ENCODE measurements around the gene CRMP1. TPM values are rescaled to one million over a fixed set of nuclear protein-coding genes. Genes with fewer than 3 reads are reported as not detected.

The CRMP1 gene
- total RNA-seq, 1 experiment from 2014 or later: not detected

- H3K27me3 Mint-ChIP-seq (ENCODE audit: insufficient read depth, unreplicated experiment): no peaks in the 10 kb centered on the region
- CTCF ChIA-PET: interaction anchor here (0.7 to 1.4 kb wide), 5 partner anchors 11 to 831 kb away, joined by 3 to 5 read pairs (median 4); no protein-coding TSS in a partner anchor
- no peaks in the 10 kb centered on the region for H3K9me3 Mint-ChIP-seq (ENCODE audit: unreplicated experiment)
- no TSS peak for BruUV-seq (replicated peaks)
- intact Hi-C loops (cut with micrococcal nuclease): no loop called here
- DNase-seq (ENCODE audit: unreplicated experiment): no peak
- TF ChIP-seq, protein P1, sequence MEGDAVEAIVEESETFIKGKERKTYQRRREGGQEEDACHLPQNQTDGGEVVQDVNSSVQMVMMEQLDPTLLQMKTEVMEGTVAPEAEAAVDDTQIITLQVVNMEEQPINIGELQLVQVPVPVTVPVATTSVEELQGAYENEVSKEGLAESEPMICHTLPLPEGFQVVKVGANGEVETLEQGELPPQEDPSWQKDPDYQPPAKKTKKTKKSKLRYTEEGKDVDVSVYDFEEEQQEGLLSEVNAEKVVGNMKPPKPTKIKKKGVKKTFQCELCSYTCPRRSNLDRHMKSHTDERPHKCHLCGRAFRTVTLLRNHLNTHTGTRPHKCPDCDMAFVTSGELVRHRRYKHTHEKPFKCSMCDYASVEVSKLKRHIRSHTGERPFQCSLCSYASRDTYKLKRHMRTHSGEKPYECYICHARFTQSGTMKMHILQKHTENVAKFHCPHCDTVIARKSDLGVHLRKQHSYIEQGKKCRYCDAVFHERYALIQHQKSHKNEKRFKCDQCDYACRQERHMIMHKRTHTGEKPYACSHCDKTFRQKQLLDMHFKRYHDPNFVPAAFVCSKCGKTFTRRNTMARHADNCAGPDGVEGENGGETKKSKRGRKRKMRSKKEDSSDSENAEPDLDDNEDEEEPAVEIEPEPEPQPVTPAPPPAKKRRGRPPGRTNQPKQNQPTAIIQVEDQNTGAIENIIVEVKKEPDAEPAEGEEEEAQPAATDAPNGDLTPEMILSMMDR (IDR thresholded peaks at IDR 0.05; ENCODE audit: unreplicated experiment): no peak
- H3K27ac Mint-ChIP-seq (ENCODE audit: low read depth, unreplicated experiment): no peak overlapping the region
- peaks cover 23% of the 10 kb centered on the region for H3K36me3 Mint-ChIP-seq (ENCODE audit: insufficient read depth, unreplicated experiment)
- H3K4me1 Mint-ChIP-seq (ENCODE audit: insufficient read depth, unreplicated experiment): no peaks in the 10 kb centered on the region
- no peak overlapping the region for H3K4me3 Mint-ChIP-seq (ENCODE audit: unreplicated experiment)
- POLR2A ChIA-PET: interaction anchor here (0.6 to 0.7 kb wide), 2 partner anchors 15 to 23 kb away, joined by 3 read pairs; no protein-coding TSS in a partner anchor
Observed at GRCh38 chr4:5825321-5826041, 67.4 kb downstream of the CRMP1 start.

GRCh38 chr4:5824635-5825034 lies 68.3 kb downstream of the CRMP1 start:
- Mint-ChIP-seq H3K4me3 (ENCODE audit: unreplicated experiment) (no peak overlapping the region), H3K27ac (ENCODE audit: low read depth, unreplicated experiment) (no peak overlapping the region), H3K9me3 (ENCODE audit: unreplicated experiment) (no peaks in the 10 kb centered on the region), H3K27me3 (ENCODE audit: insufficient read depth, unreplicated experiment) (no peaks in the 10 kb centered on the region), H3K4me1 (ENCODE audit: insufficient read depth, unreplicated experiment) (no peaks in the 10 kb centered on the region), H3K36me3 (ENCODE audit: insufficient read depth, unreplicated experiment) (peaks cover 31% of the 10 kb centered on the region)
- peak; percentile 47 for DNase-seq (ENCODE audit: unreplicated experiment)
- intact Hi-C loops (cut with micrococcal nuclease): no loop called here
- POLR2A ChIA-PET: no interaction called here
- CTCF ChIA-PET: interaction anchor here (0.6 to 1.5 kb wide), 8 partner anchors 12 to 831 kb away, joined by 3 to 5 read pairs (median 4); no protein-coding TSS in a partner anchor
- TF ChIP-seq, protein P1 (IDR thresholded peaks at IDR 0.05; ENCODE audit: unreplicated experiment): peak; percentile 41
- BruUV-seq (replicated peaks): no TSS peak

GRCh38 chr4:5824227-5824626 lies 68.7 kb downstream of the CRMP1 start:
- Mint-ChIP-seq H3K36me3 (ENCODE audit: insufficient read depth, unreplicated experiment) (peaks cover 31% of the 10 kb centered on the region), H3K4me3 (ENCODE audit: unreplicated experiment) (no peak overlapping the region), H3K27me3 (ENCODE audit: insufficient read depth, unreplicated experiment) (no peaks in the 10 kb centered on the region), H3K27ac (ENCODE audit: low read depth, unreplicated experiment) (no peak overlapping the region), H3K4me1 (ENCODE audit: insufficient read depth, unreplicated experiment) (no peaks in the 10 kb centered on the region), H3K9me3 (ENCODE audit: unreplicated experiment) (no peaks in the 10 kb centered on the region)
- POLR2A ChIA-PET: no interaction called here
- no TSS peak for BruUV-seq (replicated peaks)
- no peak for DNase-seq (ENCODE audit: unreplicated experiment)
- intact Hi-C loops (cut with micrococcal nuclease): no loop called here
- TF ChIP-seq, protein P1 (IDR thresholded peaks at IDR 0.05; ENCODE audit: unreplicated experiment): no peak
- CTCF ChIA-PET: interaction anchor here (0.6 to 1.5 kb wide), 9 partner anchors 12 to 567 kb away, joined by 3 to 5 read pairs (median 3); no protein-coding TSS in a partner anchor

DNA sequence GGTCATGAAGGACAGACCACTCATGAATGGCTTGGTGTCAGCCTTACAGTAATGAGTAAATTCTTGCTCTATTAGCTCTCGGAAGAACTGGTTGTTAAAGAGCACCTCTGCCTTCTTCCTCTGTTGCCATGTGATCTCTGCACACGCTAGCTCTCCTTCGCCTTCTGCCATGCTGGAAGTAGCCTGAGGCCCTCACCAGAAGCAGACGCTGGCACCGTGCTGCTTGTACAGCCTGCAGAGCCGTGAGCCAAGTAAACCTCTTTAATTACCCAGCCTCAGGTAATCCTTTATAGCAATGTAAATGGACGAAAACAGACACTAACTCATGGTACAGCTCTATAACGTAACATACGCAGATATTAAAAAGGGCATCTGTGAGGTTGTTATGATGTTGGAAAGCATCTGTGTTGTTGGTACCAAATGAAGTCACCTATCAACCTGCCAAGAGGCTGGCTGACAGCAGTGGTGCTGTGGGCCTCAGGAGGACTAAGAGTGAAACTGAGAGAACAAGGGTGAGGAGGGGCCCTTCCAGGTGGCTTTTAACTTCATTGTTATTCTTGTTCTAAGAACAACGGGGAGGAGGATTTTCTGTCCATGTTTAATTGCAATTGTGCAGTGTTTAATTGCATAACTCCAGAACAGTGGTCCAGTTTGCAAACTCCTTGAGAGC lies 69.2 kb downstream of the CRMP1 start:
- intact Hi-C loops (cut with micrococcal nuclease): no loop called here
- ChIA-PET POLR2A (no interaction called here), CTCF (interaction anchor here (0.5 to 1.5 kb wide), 9 partner anchors 10 to 566 kb away, joined by 3 to 5 read pairs (median 3); no protein-coding TSS in a partner anchor)
- Mint-ChIP-seq H3K36me3 (ENCODE audit: insufficient read depth, unreplicated experiment) (peaks cover 31% of the 10 kb centered on the region), H3K4me1 (ENCODE audit: insufficient read depth, unreplicated experiment) (no peaks in the 10 kb centered on the region), H3K27ac (ENCODE audit: low read depth, unreplicated experiment) (no peak overlapping the region), H3K9me3 (ENCODE audit: unreplicated experiment) (no peaks in the 10 kb centered on the region), H3K4me3 (ENCODE audit: unreplicated experiment) (no peak overlapping the region), H3K27me3 (ENCODE audit: insufficient read depth, unreplicated experiment) (no peaks in the 10 kb centered on the region)
- BruUV-seq (replicated peaks): no TSS peak
- DNase-seq (ENCODE audit: unreplicated experiment): no peak
- TF ChIP-seq, protein P1 (IDR thresholded peaks at IDR 0.05; ENCODE audit: unreplicated experiment): no peak

Data from MCF 10A (cell line).